ENCODE measurements around the gene PZP. TPM values are rescaled to one million over a fixed set of nuclear protein-coding genes. Genes with fewer than 3 reads are reported as not detected.

The PZP gene
- total and polyA plus RNA-seq, 2 donors (not counting 1 experiment from before 2014, with no cell fraction given), result not detected

DNA sequence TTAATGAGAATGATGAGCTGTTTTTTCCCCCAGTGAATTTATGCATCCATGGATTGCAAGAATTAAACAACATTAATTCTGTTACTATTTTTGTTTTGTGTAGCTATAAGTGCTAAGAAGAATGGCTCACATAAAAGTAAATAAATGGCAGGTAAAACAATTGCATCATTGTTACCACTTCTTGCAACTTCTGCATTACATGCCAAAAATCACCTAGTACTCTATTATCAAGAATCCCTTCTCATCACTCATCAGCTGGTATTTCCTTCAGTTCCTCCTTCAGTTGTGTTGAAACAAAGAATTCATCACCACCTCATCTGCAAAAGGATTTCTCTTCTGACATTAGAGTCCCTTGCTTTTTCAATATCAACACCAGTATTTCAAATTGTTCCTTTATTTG, 93.2 kb downstream of the PZP start:
- no peak overlapping the region for H3K9ac ChIP-seq (ENCODE audit: low read length)
- no peak overlapping the region for H3K27ac Mint-ChIP-seq
- CTCF ChIA-PET, result no interaction called here

GRCh38 chr12:9113987-9114309, 94.2 kb downstream of the PZP start:
- H3K27ac ChIP-seq (ENCODE audit: low read length in 2 of 2), result no peak overlapping the region
- WGBS (ENCODE audit: insufficient coverage), result no CpG with 5 or more reads among the region's 1 CpG
- no peaks in the 10 kb centered on the region for H3K36me3 ChIP-seq (replicated peaks in 1 of 2; ENCODE audit: control extremely low read depth in 1 of 2, control insufficient read depth in 1 of 2, extremely low read depth in 1 of 2, insufficient read depth in 2 of 2, low read length in 1 of 2)
- no peak for TF ChIP-seq EZH2 (IDR thresholded peaks at IDR 0.05; ENCODE audit: borderline replicate concordance, insufficient read depth, low read depth, low read length, poor library complexity, severe bottlenecking)
- no peak for TF ChIP-seq CTCF (IDR thresholded peaks at IDR 0.05)
- DNase-seq (no peak), ATAC-seq (ENCODE audit: low read depth) (no peak)
- H3K27ac Mint-ChIP-seq, result no peak overlapping the region
- POLR2A ChIA-PET, result no interaction called here
- H3K4me3 ChIP-seq (ENCODE audit: control extremely low read depth in 1 of 5, extremely low read depth in 1 of 5, insufficient read depth in 1 of 5, low read depth in 2 of 5, low read length in 4 of 5), result no peak overlapping the region
- no peaks in the 10 kb centered on the region for H3K9me3 ChIP-seq (ENCODE audit: control extremely low read depth in 1 of 3, control insufficient read depth in 2 of 3, insufficient read depth in 1 of 3, low read length in 2 of 3)
- intact Hi-C loops (cut with micrococcal nuclease), result no loop called here
- no peak overlapping the region for H2AFZ ChIP-seq (ENCODE audit: insufficient read depth, low read depth, low read length, poor library complexity, severe bottlenecking)
- peaks cover 23% of the 10 kb centered on the region for H3K27me3 Mint-ChIP-seq
- no peaks in the 10 kb centered on the region for H3K79me2 ChIP-seq (ENCODE audit: control insufficient read depth, insufficient read depth, low read length)
- H3K4me3 Mint-ChIP-seq, result no peak overlapping the region
- CTCF ChIA-PET, result no interaction called here
- peaks cover 21% of the 10 kb centered on the region for H3K4me1 Mint-ChIP-seq
- H3K27me3 ChIP-seq (replicated peaks in 1 of 4; ENCODE audit: control extremely low read depth in 1 of 4, control insufficient read depth in 3 of 4, insufficient read depth in 4 of 4, low read length in 3 of 4), result no peaks in the 10 kb centered on the region
- no peaks in the 10 kb centered on the region for H4K20me1 ChIP-seq (ENCODE audit: control insufficient read depth, insufficient read depth, low read length, poor library complexity, severe bottlenecking)
- H3K9ac ChIP-seq (ENCODE audit: low read length), result no peak overlapping the region
- H3K4me2 ChIP-seq (replicated peaks; ENCODE audit: low read depth, low read length, poor library complexity, severe bottlenecking), result no peak overlapping the region
- no peaks in the 10 kb centered on the region for H3K9me3 Mint-ChIP-seq (ENCODE audit: insufficient read depth)
- peaks cover 6 to 17% of the 10 kb centered on the region in 2 donors for H3K4me1 ChIP-seq (ENCODE audit: control insufficient read depth in 2 of 2, insufficient read depth in 2 of 2, low read length in 2 of 2)

More for the DNA sequence above, 93.2 kb downstream of the PZP start:
- peaks cover 6 to 17% of the 10 kb centered on the region in 2 donors for H3K4me1 ChIP-seq (ENCODE audit: control insufficient read depth in 2 of 2, insufficient read depth in 2 of 2, low read length in 2 of 2)
- peaks cover 21% of the 10 kb centered on the region for H3K4me1 Mint-ChIP-seq
- no peaks in the 10 kb centered on the region for H3K9me3 ChIP-seq (ENCODE audit: control extremely low read depth in 1 of 3, control insufficient read depth in 2 of 3, insufficient read depth in 1 of 3, low read length in 2 of 3)
- no peak overlapping the region for H3K4me3 Mint-ChIP-seq
- H3K4me2 ChIP-seq (replicated peaks; ENCODE audit: low read depth, low read length, poor library complexity, severe bottlenecking), result no peak overlapping the region
- no peak overlapping the region for H3K4me3 ChIP-seq (ENCODE audit: control extremely low read depth in 1 of 5, extremely low read depth in 1 of 5, insufficient read depth in 1 of 5, low read depth in 2 of 5, low read length in 4 of 5)
- no peak for DNase-seq
- no peak for ATAC-seq (ENCODE audit: low read depth)
- no peaks in the 10 kb centered on the region for H3K36me3 ChIP-seq (replicated peaks in 1 of 2; ENCODE audit: control extremely low read depth in 1 of 2, control insufficient read depth in 1 of 2, extremely low read depth in 1 of 2, insufficient read depth in 2 of 2, low read length in 1 of 2)
- POLR2A ChIA-PET, result no interaction called here
- H3K27me3 ChIP-seq (replicated peaks in 1 of 4; ENCODE audit: control extremely low read depth in 1 of 4, control insufficient read depth in 3 of 4, insufficient read depth in 4 of 4, low read length in 3 of 4), result no peaks in the 10 kb centered on the region
- no peaks in the 10 kb centered on the region for H3K9me3 Mint-ChIP-seq (ENCODE audit: insufficient read depth)
- no peak for TF ChIP-seq EZH2 (IDR thresholded peaks at IDR 0.05; ENCODE audit: borderline replicate concordance, insufficient read depth, low read depth, low read length, poor library complexity, severe bottlenecking)
- intact Hi-C loops (cut with micrococcal nuclease), result no loop called here
- no peak overlapping the region for H3K27ac ChIP-seq (ENCODE audit: low read length in 2 of 2)
- no peaks in the 10 kb centered on the region for H4K20me1 ChIP-seq (ENCODE audit: control insufficient read depth, insufficient read depth, low read length, poor library complexity, severe bottlenecking)
- no peak overlapping the region for H2AFZ ChIP-seq (ENCODE audit: insufficient read depth, low read depth, low read length, poor library complexity, severe bottlenecking)
- H3K27me3 Mint-ChIP-seq, result peaks cover 26% of the 10 kb centered on the region
- no peaks in the 10 kb centered on the region for H3K79me2 ChIP-seq (ENCODE audit: control insufficient read depth, insufficient read depth, low read length)

Data from B cell (primary cell).